HG03066 (cell line): ENCODE results near the gene LTB.

ENCODE experiments used
- ATAC-seq: cut with Tn5 transposase; IDR thresholded peaks from one replicate; pipeline ENCODE4 v1.9.1; 2021; ENCODE audit warnings: low read depth; ENCODE audit not compliant: unreplicated experiment

The LTB gene

DNA sequence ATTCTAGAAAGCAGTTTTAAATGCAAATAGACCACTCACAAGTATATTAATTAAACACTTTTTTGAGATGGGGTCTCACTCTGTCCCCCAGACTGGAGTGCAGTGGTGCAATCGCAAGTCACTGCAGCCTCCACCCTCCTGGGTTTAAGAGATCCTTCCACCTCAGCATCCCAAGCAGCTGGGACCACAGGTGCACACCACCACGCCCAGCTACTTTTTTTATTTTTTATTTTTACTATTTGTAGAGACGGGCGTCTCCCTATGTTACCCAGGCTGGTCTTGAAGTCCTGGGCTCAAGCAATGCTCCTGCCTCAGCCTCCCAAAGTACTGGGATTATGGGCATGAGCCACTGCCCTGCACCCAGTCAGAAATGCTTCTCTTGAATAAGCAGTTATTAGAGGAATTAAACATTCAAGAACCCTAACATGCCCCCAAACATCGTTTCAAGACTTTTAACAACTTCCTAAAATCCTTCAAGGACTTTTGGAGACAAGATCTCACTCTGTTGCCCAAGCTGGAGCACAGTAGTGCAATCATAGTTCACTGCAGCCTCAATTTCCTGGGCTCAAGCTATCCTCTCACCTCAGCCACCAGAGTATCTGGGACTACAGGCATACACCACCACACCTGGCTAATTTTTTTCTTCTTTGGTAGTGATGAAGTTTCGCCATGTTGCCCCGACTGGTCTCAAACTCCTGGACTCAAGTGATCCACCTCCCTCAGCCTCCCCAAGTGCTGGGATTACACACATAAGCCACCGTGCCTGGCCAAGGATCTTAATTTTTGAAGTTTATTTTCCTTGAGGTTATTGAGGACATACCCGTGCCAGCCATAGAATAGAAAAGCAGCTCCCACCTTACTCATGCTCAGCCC, 50.2 kb downstream of the LTB start:
- no peak for ATAC-seq

DNA sequence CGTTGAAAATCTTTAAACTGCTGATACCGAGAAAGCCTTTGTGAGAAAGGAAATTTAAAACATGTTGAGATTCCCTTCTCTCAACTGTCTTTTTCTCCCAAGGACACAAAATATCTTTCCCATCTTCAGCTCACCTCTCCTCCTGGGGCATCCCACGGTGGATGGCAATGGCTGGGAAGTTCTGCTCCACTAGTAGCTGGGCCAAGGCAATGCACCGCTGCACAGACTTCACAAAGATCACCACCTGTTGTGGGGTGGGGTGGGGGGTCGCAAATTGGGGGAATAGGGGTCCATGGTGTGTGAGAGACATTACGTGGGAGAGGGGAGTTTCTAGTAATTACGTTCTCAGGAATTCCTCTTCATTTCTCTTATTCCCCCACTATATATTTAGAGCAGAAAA, 51.1 kb downstream of the LTB start:
- no peak for ATAC-seq

DNA sequence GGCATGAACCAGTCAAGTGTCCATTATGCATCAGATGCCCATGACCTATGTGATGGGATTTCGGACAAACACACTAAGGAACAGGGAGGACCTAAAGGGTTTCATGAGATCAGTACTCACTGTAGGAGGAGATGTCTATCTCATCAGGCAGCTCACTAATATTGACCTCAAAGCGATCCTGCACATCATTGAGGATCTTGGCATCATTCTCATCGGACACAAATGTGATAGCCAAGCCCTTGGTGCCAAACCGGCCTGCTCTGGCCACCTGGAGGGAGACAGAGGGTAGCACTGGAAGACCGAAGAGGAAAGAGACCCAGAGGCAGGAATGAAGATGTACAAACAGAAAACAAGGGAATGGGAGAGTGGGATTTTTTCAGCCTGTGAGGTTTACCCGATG, 51.6 kb downstream of the LTB start:
- ATAC-seq = no peak
